Adrenal gland (tissue), 5 donors: ENCODE results near the gene SNAPC4.

ENCODE experiments used
- POLR2A ChIP-seq, 2 donors: fragments of 450-650 bp; IDR thresholded peaks; one replicate each; pipeline ENCODE4 v1.6.1; 2017; ENCODE audit warnings: antibody characterized with exemption in 2 of 2, mild to moderate bottlenecking in 2 of 2, moderate library complexity in 1 of 2
- TF ChIP-seq, protein P1 (sequence below), 6 experiments: fragments of 450-650 bp in 4 of 6; fragments of 200-600 bp in 2 of 6; sonication (generic) in 1 of 6; IDR thresholded peaks; 1 replicate in 5 of 6; 2 replicates in 1 of 6; pipeline versions ENCODE4 v1.5.1 to v1.8.0; 2016 to 2021; ENCODE audit warnings: antibody characterized with exemption in 6 of 6, mild to moderate bottlenecking in 2 of 6, moderate library complexity in 1 of 6
- donor health status: DM: no; HTN: no; CAD: no.

- TF ChIP-seq, protein P1, sequence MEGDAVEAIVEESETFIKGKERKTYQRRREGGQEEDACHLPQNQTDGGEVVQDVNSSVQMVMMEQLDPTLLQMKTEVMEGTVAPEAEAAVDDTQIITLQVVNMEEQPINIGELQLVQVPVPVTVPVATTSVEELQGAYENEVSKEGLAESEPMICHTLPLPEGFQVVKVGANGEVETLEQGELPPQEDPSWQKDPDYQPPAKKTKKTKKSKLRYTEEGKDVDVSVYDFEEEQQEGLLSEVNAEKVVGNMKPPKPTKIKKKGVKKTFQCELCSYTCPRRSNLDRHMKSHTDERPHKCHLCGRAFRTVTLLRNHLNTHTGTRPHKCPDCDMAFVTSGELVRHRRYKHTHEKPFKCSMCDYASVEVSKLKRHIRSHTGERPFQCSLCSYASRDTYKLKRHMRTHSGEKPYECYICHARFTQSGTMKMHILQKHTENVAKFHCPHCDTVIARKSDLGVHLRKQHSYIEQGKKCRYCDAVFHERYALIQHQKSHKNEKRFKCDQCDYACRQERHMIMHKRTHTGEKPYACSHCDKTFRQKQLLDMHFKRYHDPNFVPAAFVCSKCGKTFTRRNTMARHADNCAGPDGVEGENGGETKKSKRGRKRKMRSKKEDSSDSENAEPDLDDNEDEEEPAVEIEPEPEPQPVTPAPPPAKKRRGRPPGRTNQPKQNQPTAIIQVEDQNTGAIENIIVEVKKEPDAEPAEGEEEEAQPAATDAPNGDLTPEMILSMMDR (IDR thresholded peaks at IDR 0.05), result no peak
- no peak for TF ChIP-seq POLR2A (IDR thresholded peaks at IDR 0.05)
Measured at GRCh38 chr9:136441191-136441680, 41.3 kb upstream of the SNAPC4 start.
